Nephron progenitor cell (in vitro differentiated cells): Measurements from ENCODE around the gene PTPRCAP.
A peak's percentile ranks its signal among the peaks of the same experiment; 100 is the strongest.

Source experiments
- DNase-seq: peaks from one replicate; pipeline ENCODE4 v3.0.0; 2021
- H3K27ac Mint-ChIP-seq: 2 replicates; pipeline ENCODE4 v1.8.0; 2021; ENCODE audit warnings: mild to moderate bottlenecking, moderate library complexity, mixed read lengths
- H3K27me3 Mint-ChIP-seq: 2 replicates; pipeline ENCODE4 v1.8.0; 2021; ENCODE audit warnings: mild to moderate bottlenecking, low read depth, mixed read lengths; ENCODE audit not compliant: poor library complexity
- H3K36me3 Mint-ChIP-seq: 2 replicates; pipeline ENCODE4 v1.8.0; 2021; ENCODE audit warnings: low read depth, mixed read lengths
- H3K4me1 Mint-ChIP-seq: 2 replicates; pipeline ENCODE4 v1.8.0; 2021; ENCODE audit warnings: mixed read lengths
- H3K4me3 Mint-ChIP-seq: 2 replicates; pipeline ENCODE4 v1.8.0; 2021; ENCODE audit warnings: mild to moderate bottlenecking, moderate library complexity, mixed read lengths
- H3K9me3 Mint-ChIP-seq: 2 replicates; pipeline ENCODE4 v1.8.0; 2021; ENCODE audit warnings: mild to moderate bottlenecking, moderate library complexity, mixed read lengths
- TF ChIP-seq, protein P1 (sequence below): fragments of 200-600 bp; sonication (generic); IDR thresholded peaks from 2 replicates; pipeline ENCODE4 v1.5.0; 2021; ENCODE audit warnings: antibody characterized with exemption

Gene PTPRCAP

GRCh38 chr11:67445515-67445914 is 8.0 kb upstream of the PTPRCAP start:
- Mint-ChIP-seq H3K4me1 (peaks cover 42% of the 10 kb centered on the region), H3K36me3 (no peaks in the 10 kb centered on the region), H3K4me3 (peak overlapping the region; percentile 84), H3K27ac (no peak overlapping the region), H3K27me3 (peaks cover 5% of the 10 kb centered on the region), H3K9me3 (no peaks in the 10 kb centered on the region)
- DNase-seq = no peak
- TF ChIP-seq, protein P1, sequence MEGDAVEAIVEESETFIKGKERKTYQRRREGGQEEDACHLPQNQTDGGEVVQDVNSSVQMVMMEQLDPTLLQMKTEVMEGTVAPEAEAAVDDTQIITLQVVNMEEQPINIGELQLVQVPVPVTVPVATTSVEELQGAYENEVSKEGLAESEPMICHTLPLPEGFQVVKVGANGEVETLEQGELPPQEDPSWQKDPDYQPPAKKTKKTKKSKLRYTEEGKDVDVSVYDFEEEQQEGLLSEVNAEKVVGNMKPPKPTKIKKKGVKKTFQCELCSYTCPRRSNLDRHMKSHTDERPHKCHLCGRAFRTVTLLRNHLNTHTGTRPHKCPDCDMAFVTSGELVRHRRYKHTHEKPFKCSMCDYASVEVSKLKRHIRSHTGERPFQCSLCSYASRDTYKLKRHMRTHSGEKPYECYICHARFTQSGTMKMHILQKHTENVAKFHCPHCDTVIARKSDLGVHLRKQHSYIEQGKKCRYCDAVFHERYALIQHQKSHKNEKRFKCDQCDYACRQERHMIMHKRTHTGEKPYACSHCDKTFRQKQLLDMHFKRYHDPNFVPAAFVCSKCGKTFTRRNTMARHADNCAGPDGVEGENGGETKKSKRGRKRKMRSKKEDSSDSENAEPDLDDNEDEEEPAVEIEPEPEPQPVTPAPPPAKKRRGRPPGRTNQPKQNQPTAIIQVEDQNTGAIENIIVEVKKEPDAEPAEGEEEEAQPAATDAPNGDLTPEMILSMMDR = no peak

- Mint-ChIP-seq H3K9me3 (no peaks in the 10 kb centered on the region), H3K27me3 (peaks cover 5% of the 10 kb centered on the region)
Observed at GRCh38 chr11:67442504-67443404, 5.3 kb upstream of the PTPRCAP start.

GRCh38 chr11:67441731-67442351 is 4.4 kb upstream of the PTPRCAP start:
- no peak overlapping the region for H3K27ac Mint-ChIP-seq
- H3K4me3 Mint-ChIP-seq = peak overlapping the region; percentile 88
- no peak for DNase-seq
- no peaks in the 10 kb centered on the region for H3K9me3 Mint-ChIP-seq
- H3K4me1 Mint-ChIP-seq = peaks cover 28% of the 10 kb centered on the region
- TF ChIP-seq, protein P1 = no peak
- H3K27me3 Mint-ChIP-seq = peaks cover 5% of the 10 kb centered on the region
- peaks cover 5% of the 10 kb centered on the region for H3K36me3 Mint-ChIP-seq

More at GRCh38 chr11:67442504-67443404, 5.3 kb upstream of the PTPRCAP start:
- H3K36me3 Mint-ChIP-seq = peaks cover 5% of the 10 kb centered on the region
- no peak for DNase-seq
- H3K27ac Mint-ChIP-seq = peak overlapping the region; percentile 79
- H3K4me1 Mint-ChIP-seq = peaks cover 28% of the 10 kb centered on the region
- peak overlapping the region; percentile 88 for H3K4me3 Mint-ChIP-seq
- TF ChIP-seq, protein P1 = no peak

DNA sequence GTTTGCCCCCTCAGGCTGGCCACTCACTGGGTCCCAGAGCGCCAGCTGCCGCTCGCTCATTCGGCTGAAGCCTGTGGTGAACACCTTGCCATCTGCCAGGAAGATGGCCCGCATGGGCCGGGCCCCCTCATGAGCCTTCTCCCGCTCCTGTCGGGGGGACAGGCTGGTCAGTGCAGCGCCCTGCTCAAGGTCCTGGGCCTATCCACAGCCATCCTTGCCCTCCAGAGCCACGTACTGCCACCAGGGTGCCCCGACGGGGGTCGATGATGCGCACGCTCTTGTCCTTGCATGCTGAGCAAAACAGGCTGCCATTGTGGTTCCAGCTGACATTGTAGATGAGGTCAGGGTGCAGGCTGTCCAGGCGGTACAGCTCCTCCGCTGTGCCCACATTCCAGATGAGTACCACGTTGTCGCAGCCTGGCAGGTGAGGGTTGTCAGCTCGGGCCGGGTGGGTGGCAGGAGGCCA is 3.6 kb upstream of the PTPRCAP start:
- DNase-seq = no peak
- Mint-ChIP-seq H3K27me3 (peaks cover 5% of the 10 kb centered on the region), H3K4me1 (peaks cover 30% of the 10 kb centered on the region), H3K27ac (no peak overlapping the region), H3K36me3 (peaks cover 5% of the 10 kb centered on the region), H3K4me3 (no peak overlapping the region), H3K9me3 (no peaks in the 10 kb centered on the region)
- TF ChIP-seq, protein P1 = no peak

GRCh38 chr11:67440229-67441097 is 3.0 kb upstream of the PTPRCAP start:
- H3K9me3 Mint-ChIP-seq = no peaks in the 10 kb centered on the region
- DNase-seq = no peak
- peaks cover 5% of the 10 kb centered on the region for H3K36me3 Mint-ChIP-seq
- TF ChIP-seq, protein P1 = no peak
- H3K27me3 Mint-ChIP-seq = no peaks in the 10 kb centered on the region
- peaks cover 24% of the 10 kb centered on the region for H3K4me1 Mint-ChIP-seq
- H3K4me3 Mint-ChIP-seq = peak overlapping the region; percentile 52
- H3K27ac Mint-ChIP-seq = peak overlapping the region; percentile 39
